HG03097 (cell line): ENCODE measurements around the gene ACSL1.
A peak's percentile ranks its signal among the peaks of the same experiment; 100 is the strongest.
"Not testable (repeated sequence)": the region's sequence is repeated elsewhere in the genome, so short reads cannot be mapped to it uniquely, and the experiment has no call there.

Experiments
- ATAC-seq: cut with Tn5 transposase; IDR thresholded peaks from one replicate; pipeline ENCODE4 v1.9.1; 2021; ENCODE audit not compliant: unreplicated experiment, low FRiP score

Gene ACSL1

GRCh38 chr4:184762100-184762499 lies 63.7 kb downstream of the ACSL1 start:
- ATAC-seq: peak; percentile 92

- ATAC-seq: no peak
Observed at GRCh38 chr4:184760681-184761080, 65.1 kb downstream of the ACSL1 start.

- ATAC-seq: no peak
Observed at GRCh38 chr4:184757810-184758209, 68.0 kb downstream of the ACSL1 start.

- ATAC-seq: no peak
Observed at GRCh38 chr4:184756399-184756798, 69.4 kb downstream of the ACSL1 start.

- ATAC-seq: no peak
Observed at GRCh38 chr4:184755278-184755677, 70.5 kb downstream of the ACSL1 start.

GRCh38 chr4:184752496-184753275 lies 73.1 kb downstream of the ACSL1 start:
- no peak for ATAC-seq

- ATAC-seq: no peak
Observed at GRCh38 chr4:184751585-184751956, 74.2 kb downstream of the ACSL1 start.

- no peak for ATAC-seq
Observed at GRCh38 chr4:184750926-184751584, 74.7 kb downstream of the ACSL1 start.

GRCh38 chr4:184748251-184748652 lies 77.5 kb downstream of the ACSL1 start:
- ATAC-seq: no peak

GRCh38 chr4:184747034-184747830 lies 78.5 kb downstream of the ACSL1 start:
- no peak for ATAC-seq

- peak; percentile 63 for ATAC-seq
Observed at GRCh38 chr4:184745831-184746795, 79.7 kb downstream of the ACSL1 start.

- no peak for ATAC-seq
Observed at GRCh38 chr4:184744236-184744635, 81.5 kb downstream of the ACSL1 start.

GRCh38 chr4:184743650-184744049 lies 82.1 kb downstream of the ACSL1 start:
- no peak for ATAC-seq

- not testable (repeated sequence) for ATAC-seq
Observed at GRCh38 chr4:184741651-184742050, 84.1 kb downstream of the ACSL1 start.

- no peak for ATAC-seq
Observed at GRCh38 chr4:184740980-184741391, 84.8 kb downstream of the ACSL1 start.

GRCh38 chr4:184739575-184739974 lies 86.2 kb downstream of the ACSL1 start:
- not testable (repeated sequence) for ATAC-seq

- ATAC-seq: no peak
Observed at GRCh38 chr4:184734758-184735157, 91.0 kb downstream of the ACSL1 start.

- ATAC-seq: peak; percentile 95
Observed at GRCh38 chr4:184733654-184734524, 91.9 kb downstream of the ACSL1 start, which contains the start of gene CENPU. Gene CENPU, minus strand, starts transcription at chr4:184734096. Its CDS starts 34 bp downstream, at chr4:184734062.

GRCh38 chr4:184732126-184732525 lies 93.6 kb downstream of the ACSL1 start:
- ATAC-seq: no peak
